HepG2 (cell line): ENCODE data around the gene CBLC. TPM values are rescaled to one million over a fixed set of nuclear protein-coding genes. Genes with fewer than 3 reads are reported as not detected.

ENCODE experiments used
- ATAC-seq: fragments of 200-7000 bp; cut with Tn5 transposase; 3 replicates; pipeline ENCODE4 v1.9.1; 2020; ENCODE audit warnings: mild to moderate bottlenecking, moderate library complexity
- BruUV-seq: library from RNA; stranded (reverse); fragments of 400-500 nt; replicated peaks from 2 replicates; lab custom pipeline; 2021; lab: Mats Ljungman, UMichigan
- CTCF ChIA-PET: fragments of 300-600 bp; formaldehyde crosslinking; extraction: SDS; loops from one replicate; lab custom pipeline; 2021; ENCODE audit warnings: low total read pairs, inconsistent platforms, low intra/inter-chr PET ratio; lab: Yijun Ruan, JAX
- POLR2A ChIA-PET: fragments of 350-600 bp; sonication (Branson Sonifier 250); formaldehyde crosslinking; loops from one replicate; lab custom pipeline; 2020; ENCODE audit warnings: antibody characterized with exemption, inconsistent platforms; lab: Yijun Ruan, JAX
- DNase-seq: peaks from one replicate; pipeline ENCODE4 v3.0.0-alpha.2; 2015; ENCODE audit warnings: low spot score
- FAIRE-seq: peaks from 3 replicates; lab custom pipeline; 2011; peaks lifted over from hg19 to GRCh38; lab: Jason Lieb, UNC
- H2AFZ ChIP-seq: one replicate; pipeline ENCODE4 v1.6.1; 2011; ENCODE audit warnings: low read length, inconsistent platforms
- H3K27ac ChIP-seq: fragments of 300-600 bp; 3 replicates; pipeline ENCODE4 v1.8.0; 2011; ENCODE audit warnings: mixed run types, mild to moderate bottlenecking, mixed read lengths, low read length, inconsistent platforms; ENCODE audit not compliant: insufficient read depth; ENCODE audit errors: extremely low read length
- H3K27me3 ChIP-seq, 2 experiments: fragments of 200-600 bp in 1 of 2; 2 replicates in 1 of 2; 3 replicates in 1 of 2; pipeline versions ENCODE4 v1.6.0 to v1.8.0; 2011; ENCODE audit warnings: low read length in 2 of 2, mild to moderate bottlenecking in 2 of 2, moderate library complexity in 2 of 2, inconsistent platforms in 1 of 2; ENCODE audit not compliant: insufficient read depth in 2 of 2, control insufficient read depth in 1 of 2
- H3K36me3 ChIP-seq, 2 experiments: fragments of 200-600 bp in 1 of 2; replicated peaks in 1 of 2; 2 replicates in 1 of 2; 3 replicates in 1 of 2; pipeline versions ENCODE4 v1.5.1 to v1.8.0; 2011; ENCODE audit warnings: low read length in 2 of 2, inconsistent platforms in 1 of 2; ENCODE audit not compliant: insufficient read depth in 2 of 2, control insufficient read depth in 1 of 2
- H3K4me1 ChIP-seq: 2 replicates; pipeline ENCODE4 v1.5.1; 2012; ENCODE audit warnings: low read length, inconsistent platforms; ENCODE audit not compliant: insufficient read depth
- H3K4me2 ChIP-seq: 2 replicates; pipeline ENCODE4 v1.6.0; 2011; ENCODE audit warnings: low read depth, low read length, inconsistent platforms
- H3K4me3 ChIP-seq, 3 experiments: fragments of 200-600 bp in 1 of 3; sonication (generic), shearing (Covaris generic) in 1 of 3; replicated peaks in 1 of 3; 2 replicates each; pipeline ENCODE4 v1.5.1; 2011 to 2016; ENCODE audit warnings: low read length in 3 of 3, inconsistent platforms in 2 of 3, low read depth in 2 of 3, mild to moderate bottlenecking in 2 of 3, control low read depth in 1 of 3, mixed read lengths in 1 of 3; ENCODE audit not compliant: insufficient read depth in 1 of 3
- H3K79me2 ChIP-seq: one replicate; pipeline ENCODE4 v1.6.1; 2011; ENCODE audit warnings: low read length, inconsistent platforms; ENCODE audit not compliant: insufficient read depth
- H3K9ac ChIP-seq: 2 replicates; pipeline ENCODE4 v1.6.0; 2011; ENCODE audit warnings: mild to moderate bottlenecking, low read depth, low read length, inconsistent platforms; ENCODE audit not compliant: insufficient read depth
- H3K9me3 ChIP-seq: 2 replicates; pipeline ENCODE4 v1.5.1; 2012; ENCODE audit warnings: mild to moderate bottlenecking, low read length
- H4K20me1 ChIP-seq: 2 replicates; pipeline ENCODE4 v1.6.0; 2011; ENCODE audit warnings: inconsistent platforms, mild to moderate bottlenecking, low read length, moderate library complexity; ENCODE audit not compliant: insufficient read depth
- ARID4A ChIP-seq: sonication (generic); formaldehyde crosslinking; IDR thresholded peaks from 2 replicates; pipeline ENCODE4 v1.5.0; 2020; ENCODE audit warnings: mild to moderate bottlenecking, missing genetic modification reagents, borderline replicate concordance
- DRAP1 ChIP-seq: IDR thresholded peaks from 2 replicates; pipeline ENCODE4 v1.6.1; 2016; ENCODE audit warnings: missing genetic modification reagents, missing compliant biosample characterization
- ISL2 ChIP-seq: sonication (generic); formaldehyde crosslinking; IDR thresholded peaks from 2 replicates; pipeline ENCODE4 v1.5.0; 2020; ENCODE audit warnings: missing genetic modification reagents
- NR2C2 ChIP-seq: sonication (generic); formaldehyde crosslinking; IDR thresholded peaks from 2 replicates; pipeline ENCODE4 v1.4.0; 2020; ENCODE audit warnings: missing genetic modification reagents, mild to moderate bottlenecking, moderate library complexity, borderline replicate concordance
- NR2F6 ChIP-seq, 2 experiments: IDR thresholded peaks; 2 replicates each; pipeline ENCODE4 v1.6.1; 2016; ENCODE audit warnings: antibody characterized with exemption in 1 of 2, mild to moderate bottlenecking in 1 of 2
- RAD21 ChIP-seq: fragments of 450-650 bp; formaldehyde crosslinking; IDR thresholded peaks from 2 replicates; pipeline ENCODE4 v1.5.0; 2020; ENCODE audit warnings: mild to moderate bottlenecking
- ZNF232 ChIP-seq: sonication (generic); formaldehyde crosslinking; IDR thresholded peaks from 2 replicates; pipeline ENCODE4 v1.4.0; 2020; ENCODE audit warnings: missing genetic modification reagents, borderline replicate concordance
- ZNF746 ChIP-seq: sonication (generic); formaldehyde crosslinking; IDR thresholded peaks from 2 replicates; pipeline ENCODE4 v1.8.0; 2022; ENCODE audit warnings: mild to moderate bottlenecking, missing genetic modification reagents
- WGBS: methylation state at CpG from one replicate; pipeline ENCODE4 v1.1.6; 2017; ENCODE audit warnings: low lambda C conversion rate; 5-methylcytosine and 5-hydroxymethylcytosine counted together
- in situ Hi-C: cut with HindIII; loops from 2 replicates; pipeline ENCODE4 v1.10.0; 2017; ENCODE audit warnings: low pct_unique_long_range_greater_than_20kb; ENCODE audit not compliant: extremely low pct_ligation_motif_present
- intact Hi-C: fragments of 100-400 bp; cut with micrococcal nuclease; formaldehyde crosslinking; loops from one replicate; pipeline ENCODE4 v1.10.0; 2022; ENCODE audit not compliant: unreplicated experiment
- polyA plus RNA-seq, 8 experiments: library from polyadenylated mRNA; depleted of rRNA in 3 of 8; stranded (reverse) in 7 of 8; unstranded in 1 of 8; fragments of >200 nt; fragmentation: Illumina TruSeq in 4 of 8; extraction: Trizol in 4 of 8; gene quantifications; 2 replicates each; pipeline versions ENCODE4 v1.2.1 to v1.2.3, GENCODE V29; 2011 to 2016; ENCODE audit warnings: low read depth in 4 of 8, missing spikeins in 1 of 8, mixed read lengths in 1 of 8; ENCODE audit not compliant: insufficient read depth in 1 of 8
- total RNA-seq, 5 experiments: library from RNA; depleted of rRNA; stranded (reverse); fragments of >200 nt; fragmentation: Illumina TruSeq; extraction: Trizol; gene quantifications; 2 replicates each; pipeline ENCODE4 v1.2.3, GENCODE V29; 2016; ENCODE audit warnings: low read depth in 1 of 5
- TF ChIP-seq, protein P1 (sequence below): sonication (generic); formaldehyde crosslinking; IDR thresholded peaks from 2 replicates; pipeline ENCODE4 v1.9.0; 2021; ENCODE audit warnings: missing genetic modification reagents, borderline replicate concordance

Gene CBLC
- total and polyA plus RNA-seq, 2 of the 13 experiments (the other 11 are each of a cell fraction or from before 2014, with no cell fraction given): 1.8 to 2.6 TPM

DNA sequence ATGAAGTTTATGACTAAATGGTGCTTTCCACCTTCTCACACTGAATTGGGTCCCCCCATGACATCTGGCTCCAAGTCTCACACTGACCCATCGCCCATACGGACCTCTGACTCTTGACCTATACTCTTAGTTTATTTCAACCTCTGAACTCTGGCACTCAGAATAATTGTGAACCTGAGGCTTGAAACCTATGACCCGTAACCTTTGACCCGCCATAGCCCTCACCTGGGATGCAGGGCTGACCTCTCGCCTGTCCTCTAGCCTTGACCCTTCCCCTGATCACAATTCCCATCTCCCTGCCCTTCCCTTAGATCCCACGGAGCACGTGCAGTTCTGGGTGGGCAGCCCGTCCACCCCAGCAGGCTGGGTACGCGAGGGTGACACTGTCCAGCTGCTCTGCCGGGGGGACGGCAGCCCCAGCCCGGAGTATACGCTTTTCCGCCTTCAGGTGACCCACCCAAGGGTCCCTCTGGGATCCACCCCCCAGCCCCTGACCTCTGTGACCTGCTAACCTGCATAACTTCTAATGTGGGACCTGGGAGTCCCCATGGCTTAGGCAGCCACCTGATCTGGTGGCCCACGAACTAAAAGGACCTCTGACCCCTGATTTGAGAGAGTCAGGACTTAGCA is 36.3 kb downstream of the CBLC start:
- DNase-seq (no peak), ATAC-seq (no peak), FAIRE-seq (no peak)
- Histone ChIP-seq H3K9me3 (no peaks in the 10 kb centered on the region), H3K79me2 (peaks cover 21% of the 10 kb centered on the region), H4K20me1 (0 out of 2 replicates have a peak, but pooled peaks cover 8% of the 10 kb centered on the region), H3K4me1 (peaks cover 61% of the 10 kb centered on the region), H3K4me3 (no peak overlapping the region), H2AFZ (no peak overlapping the region), H3K9ac (no peak overlapping the region), H3K4me2 (no peak overlapping the region), H3K36me3 (peaks cover 11 to 35% of the 10 kb centered on the region in 2 experiments), H3K27ac (no peak overlapping the region), H3K27me3 (no peaks in the 10 kb centered on the region; a peak in 1 of 5 replicates)
- BruUV-seq: no TSS peak
- in situ Hi-C loops (no loop called here), intact Hi-C loops (no loop called here)
- ChIA-PET POLR2A (interaction anchor here (3.3 kb wide), 1 partner anchor 8 kb away, joined by 18 read pairs; no protein-coding TSS in a partner anchor), CTCF (no interaction called here)
- 97% methylated on average over 15 of the region's 16 CpGs for WGBS
- TF ChIP-seq ISL2 (CRISPR knock-in tag): no peak
- TF ChIP-seq, protein P1, sequence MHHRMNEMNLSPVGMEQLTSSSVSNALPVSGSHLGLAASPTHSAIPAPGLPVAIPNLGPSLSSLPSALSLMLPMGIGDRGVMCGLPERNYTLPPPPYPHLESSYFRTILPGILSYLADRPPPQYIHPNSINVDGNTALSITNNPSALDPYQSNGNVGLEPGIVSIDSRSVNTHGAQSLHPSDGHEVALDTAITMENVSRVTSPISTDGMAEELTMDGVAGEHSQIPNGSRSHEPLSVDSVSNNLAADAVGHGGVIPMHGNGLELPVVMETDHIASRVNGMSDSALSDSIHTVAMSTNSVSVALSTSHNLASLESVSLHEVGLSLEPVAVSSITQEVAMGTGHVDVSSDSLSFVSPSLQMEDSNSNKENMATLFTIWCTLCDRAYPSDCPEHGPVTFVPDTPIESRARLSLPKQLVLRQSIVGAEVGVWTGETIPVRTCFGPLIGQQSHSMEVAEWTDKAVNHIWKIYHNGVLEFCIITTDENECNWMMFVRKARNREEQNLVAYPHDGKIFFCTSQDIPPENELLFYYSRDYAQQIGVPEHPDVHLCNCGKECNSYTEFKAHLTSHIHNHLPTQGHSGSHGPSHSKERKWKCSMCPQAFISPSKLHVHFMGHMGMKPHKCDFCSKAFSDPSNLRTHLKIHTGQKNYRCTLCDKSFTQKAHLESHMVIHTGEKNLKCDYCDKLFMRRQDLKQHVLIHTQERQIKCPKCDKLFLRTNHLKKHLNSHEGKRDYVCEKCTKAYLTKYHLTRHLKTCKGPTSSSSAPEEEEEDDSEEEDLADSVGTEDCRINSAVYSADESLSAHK (CRISPR knock-in tag): no peak
- TF ChIP-seq ARID4A (CRISPR knock-in tag): 0 out of 2 replicates have a peak, but pooled peaks have one; percentile 7
- no peak for TF ChIP-seq RAD21 (CRISPR knock-in tag)
- TF ChIP-seq NR2F6 (IDR thresholded peaks at IDR 0.05): peak; percentile 58; the same call in 1 of the 2 replicates
- TF ChIP-seq NR2F6 (CRISPR knock-in tag; IDR thresholded peaks at IDR 0.05): no peak
- TF ChIP-seq ZNF232 (CRISPR knock-in tag): no peak
- TF ChIP-seq NR2C2 (CRISPR knock-in tag): peak; percentile 72; the same call in 1 of the 2 replicates
- TF ChIP-seq DRAP1 (CRISPR knock-in tag): no peak
- 0 out of 2 replicates have a peak, but pooled peaks have one; percentile 16 for TF ChIP-seq ZNF746 (CRISPR knock-in tag)
